ENCODE measurements around the gene MUC6. TPM values are rescaled to one million over a fixed set of nuclear protein-coding genes. Genes with fewer than 3 reads are reported as not detected.

MUC6 gene
- total and polyA plus RNA-seq, 12 donors, result 0.01 to 0.07 TPM; not detected in 10

DNA sequence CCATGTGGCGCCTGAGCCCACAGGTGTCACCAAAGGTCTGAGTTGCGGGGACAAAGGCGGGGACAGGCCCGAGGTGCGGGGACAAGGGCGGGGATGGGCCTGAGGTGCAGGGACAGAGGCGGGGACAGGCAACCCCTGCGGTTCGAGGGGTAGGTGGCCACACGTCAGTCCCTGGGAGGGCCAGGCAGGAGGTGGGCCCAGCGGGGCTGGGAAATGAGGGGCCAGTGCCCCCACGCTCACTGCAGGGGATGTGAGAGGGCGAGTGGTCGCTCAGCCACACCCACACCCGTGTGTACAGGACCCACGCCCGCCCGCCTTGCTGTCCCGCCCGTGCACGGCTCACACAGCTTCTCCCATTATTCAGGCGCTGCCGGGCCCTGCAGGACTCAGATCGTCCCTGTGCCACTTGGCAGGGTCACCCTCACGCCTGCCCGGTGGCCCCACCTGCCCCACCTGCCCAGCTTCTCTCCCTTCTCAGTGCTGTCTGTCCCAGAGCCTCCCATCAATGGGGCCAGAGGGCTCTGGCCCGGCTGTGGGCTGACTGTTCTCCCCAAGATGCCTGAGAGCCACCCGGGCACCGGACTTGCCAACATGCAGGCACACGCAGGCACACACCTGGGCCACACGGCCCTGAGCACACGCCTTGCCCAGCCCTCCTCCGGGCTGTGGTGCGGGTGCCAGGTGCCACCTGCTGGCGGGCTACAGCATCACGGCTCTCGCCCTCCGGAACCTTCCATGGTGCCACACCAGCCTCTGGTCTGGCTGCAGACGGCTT is 14.2 kb upstream of the MUC6 start:
- TF ChIP-seq CTCF (IDR thresholded peaks at IDR 0.05), result peak; percentile 74 to 89 (median 87)
- DNase-seq (peak; percentile 43 to 74), ATAC-seq (peak; percentile 84 to 95 (median 90))
- H3K9me3 ChIP-seq, result no peaks in the 10 kb centered on the region
- peaks cover 0 to 60% (median 45%) of the 10 kb centered on the region in 7 donors for H3K27me3 ChIP-seq
- 42 to 50% methylated on average over 28 to 39 of the region's 39 CpGs for WGBS, 2 donors
- peaks cover 0 to 31% (median 0%) of the 10 kb centered on the region in 9 donors for H3K4me1 ChIP-seq
- H3K4me3 ChIP-seq, result no peak overlapping the region
- no peak overlapping the region for H3K27ac ChIP-seq
- no peaks in the 10 kb centered on the region for H3K36me3 ChIP-seq
- intact Hi-C loops (cut with DNase I), result loop anchor here in 8 of 10 donors (1.0 to 10.0 kb wide), 7 partner anchors 116 to 206 kb away; partner anchors contain the start of gene AP2A2 (in 1 of the 8)

DNA sequence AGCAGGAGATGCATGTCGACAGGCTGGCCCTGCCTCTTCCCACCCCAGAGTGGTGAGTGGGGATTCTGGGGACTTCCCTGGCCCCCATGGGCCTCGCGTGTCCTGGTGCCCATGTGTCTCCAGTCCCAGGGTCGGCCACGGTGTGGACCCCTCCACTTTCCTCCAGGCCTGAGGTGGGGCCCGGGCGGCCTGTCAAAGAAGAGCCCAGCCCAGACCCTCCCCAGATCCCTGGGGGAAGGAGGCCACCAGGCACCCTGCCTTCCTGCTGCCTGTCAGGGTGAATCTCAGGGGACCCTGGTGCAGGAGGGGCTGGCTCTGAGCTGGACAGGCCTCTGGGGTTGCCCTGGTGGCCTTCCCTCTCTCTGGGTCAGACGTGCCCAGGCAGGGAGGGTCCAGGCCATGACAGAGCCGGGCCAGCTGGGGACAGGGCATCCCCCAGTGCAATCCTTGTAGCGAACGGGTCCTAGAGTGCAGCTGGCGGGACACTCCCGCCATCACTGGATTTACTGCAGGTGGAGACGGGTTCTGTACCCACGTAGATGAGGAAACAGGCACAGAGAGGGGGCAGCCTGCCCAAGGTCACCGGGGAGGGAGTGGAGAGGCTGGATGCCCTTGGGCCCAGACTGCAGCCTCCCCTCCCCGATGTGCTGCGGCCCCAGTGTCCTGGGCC is 13.5 kb upstream of the MUC6 start:
- intact Hi-C loops (cut with DNase I), result loop anchor here in 9 of 10 donors (2.0 to 10.0 kb wide), 7 partner anchors 115 to 205 kb away; partner anchors contain the start of gene AP2A2 (in 2 of the 9)
- Histone ChIP-seq H3K36me3 (no peaks in the 10 kb centered on the region), H3K27ac (no peak overlapping the region), H3K4me1 (peaks cover 0 to 31% (median 0%) of the 10 kb centered on the region in 9 donors), H3K4me3 (no peak overlapping the region), H3K9me3 (peaks cover 0 to 2% (median 0%) of the 10 kb centered on the region in 11 donors), H3K27me3 (peaks cover 0 to 54% (median 43%) of the 10 kb centered on the region in 7 donors)
- ATAC-seq, result peak in 1 of 8 donors; percentile 14
- TF ChIP-seq CTCF (IDR thresholded peaks at IDR 0.05), result no peak
- 80 to 83% methylated on average over 18 of the region's 18 CpGs for WGBS, 2 donors
- DNase-seq, result peak in 1 of 2 donors; percentile 8

DNA sequence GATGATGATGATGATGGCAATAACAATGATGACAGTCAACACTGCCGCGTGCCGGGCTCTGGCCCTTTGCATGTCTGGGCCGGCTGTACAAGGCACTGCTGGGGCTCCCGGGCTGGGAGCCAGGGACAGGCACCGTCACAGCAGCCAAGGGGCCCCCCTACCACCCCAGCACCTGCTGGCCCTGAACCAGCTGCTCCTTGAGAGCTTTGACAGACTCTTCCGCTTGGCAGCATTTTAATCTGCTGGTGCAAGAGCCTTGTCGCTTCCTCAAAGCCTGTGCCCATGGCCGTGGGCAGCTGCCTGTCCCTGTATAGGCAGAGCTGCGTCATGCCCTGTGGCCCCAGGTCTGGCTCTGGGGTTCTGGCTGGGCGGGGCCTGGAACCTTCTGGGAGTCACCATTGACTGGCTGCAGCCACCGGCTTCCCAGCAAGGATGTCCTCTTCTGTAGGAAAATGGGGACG is 12.9 kb upstream of the MUC6 start:
- no peak overlapping the region for H3K4me3 ChIP-seq
- WGBS, 2 donors, result 66 to 69% methylated on average over 13 of the region's 13 CpGs
- H3K36me3 ChIP-seq, result no peaks in the 10 kb centered on the region
- H3K27me3 ChIP-seq, result peaks cover 0 to 49% (median 39%) of the 10 kb centered on the region in 7 donors
- peak in 1 of 2 donors; percentile 11 for DNase-seq
- peaks cover 0 to 6% (median 0%) of the 10 kb centered on the region in 11 donors for H3K9me3 ChIP-seq
- ATAC-seq, result no peak
- intact Hi-C loops (cut with DNase I), result loop anchor here in 2 of 10 donors (10.0 kb wide), 2 partner anchors 125 to 195 kb away; partner anchors contain the start of gene AP2A2 (in 1 of the 2)
- H3K27ac ChIP-seq, result no peak overlapping the region
- no peak for TF ChIP-seq CTCF (IDR thresholded peaks at IDR 0.05)
- H3K4me1 ChIP-seq, result peaks cover 0 to 28% (median 0%) of the 10 kb centered on the region in 9 donors

DNA sequence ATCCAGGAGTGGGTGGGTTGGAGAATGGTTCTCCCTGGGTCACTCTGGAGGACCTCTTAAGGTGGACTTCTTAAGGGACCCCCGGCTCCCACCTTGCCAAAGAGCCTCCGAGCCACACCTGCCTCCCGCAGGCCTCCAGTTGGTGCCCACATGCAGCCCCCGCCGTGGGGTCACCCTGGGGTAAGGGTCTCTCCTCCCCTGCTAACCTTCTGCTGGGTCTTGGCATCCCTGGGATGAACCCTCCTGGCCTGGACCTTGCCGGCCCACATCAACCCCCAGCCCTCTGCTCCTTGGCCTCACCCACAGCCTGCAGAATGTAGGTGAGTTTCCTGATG is 12.5 kb upstream of the MUC6 start:
- DNase-seq, result peak in 1 of 2 donors; percentile 4

More for the DNA sequence above, 12.5 kb upstream of the MUC6 start:
- Histone ChIP-seq H3K9me3 (peaks cover 0 to 6% (median 0%) of the 10 kb centered on the region in 11 donors), H3K27me3 (peaks cover 0 to 45% (median 35%) of the 10 kb centered on the region in 7 donors), H3K4me3 (no peak overlapping the region), H3K27ac (no peak overlapping the region), H3K4me1 (peaks cover 0 to 24% (median 0%) of the 10 kb centered on the region in 9 donors), H3K36me3 (no peaks in the 10 kb centered on the region)
- WGBS, 2 donors, result 90 to 93% methylated on average over 6 of the region's 6 CpGs
- no peak for TF ChIP-seq CTCF (IDR thresholded peaks at IDR 0.05)
- intact Hi-C loops (cut with DNase I), result loop anchor here in 2 of 10 donors (10.0 kb wide), 2 partner anchors 124 to 194 kb away; partner anchors contain the start of gene AP2A2 (in 1 of the 2)
- no peak for ATAC-seq

Data from heart right ventricle (tissue), 16 donors.